Measurements from ENCODE around the gene PSMC2. TPM values are rescaled to one million over a fixed set of nuclear protein-coding genes. Genes with fewer than 3 reads are reported as not detected.

Gene PSMC2
- polyA plus RNA-seq, 1 donor from 2014 or later = 192 TPM

DNA sequence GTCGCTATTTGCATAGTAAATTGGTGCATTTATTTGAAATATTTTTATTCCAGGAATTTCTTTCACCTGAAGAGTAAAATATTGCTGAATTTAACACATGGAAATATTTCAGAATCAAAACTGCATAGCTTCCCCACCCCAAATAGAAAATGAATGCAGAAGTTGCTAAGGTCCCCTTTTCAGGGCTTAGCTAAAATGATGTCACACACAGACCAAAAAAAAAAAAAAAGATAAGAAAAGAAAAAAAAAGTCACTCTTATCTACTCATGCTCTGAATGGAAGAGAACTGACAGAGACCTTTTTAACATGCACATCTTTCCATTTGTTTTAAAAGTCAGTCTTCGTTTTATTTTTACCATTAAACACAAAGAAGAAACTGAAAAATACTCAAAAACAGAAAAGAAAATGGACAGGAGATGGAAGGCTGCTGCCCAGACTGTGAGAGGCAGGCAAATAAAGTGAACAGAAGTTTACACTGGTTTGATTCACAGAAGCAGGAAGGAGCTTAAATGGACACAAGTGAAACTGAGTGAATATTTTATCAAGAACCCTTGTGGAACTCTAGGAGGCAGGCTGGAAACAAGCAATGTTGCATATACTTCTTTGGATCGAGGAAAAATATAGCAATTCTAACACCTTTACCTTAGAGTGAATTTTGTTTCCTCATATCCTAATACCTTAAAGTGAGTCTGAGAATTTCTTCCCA is 32.0 kb downstream of the PSMC2 start:
- Histone ChIP-seq H3K9me2 (ENCODE audit: insufficient read depth, low read length) (no peaks in the 10 kb centered on the region), H4K20me1 (ENCODE audit: insufficient read depth) (no peaks in the 10 kb centered on the region), H3K9me3 (ENCODE audit: low read length) (no peaks in the 10 kb centered on the region), H3K36me3 (ENCODE audit: insufficient read depth, low read length) (no peaks in the 10 kb centered on the region), H3K9ac (ENCODE audit: low read length) (no peak overlapping the region), H3K27ac (ENCODE audit: low read length) (no peak overlapping the region), H3K79me2 (replicated peaks; ENCODE audit: insufficient read depth, low read length) (no peaks in the 10 kb centered on the region), H3K4me3 (ENCODE audit: low read length) (no peak overlapping the region), H3F3A (ENCODE audit: insufficient read depth, low read length, poor library complexity, severe bottlenecking) (no peaks in the 10 kb centered on the region), H2AFZ (ENCODE audit: low read depth, low read length) (no peak overlapping the region), H3K4me2 (ENCODE audit: low read length) (no peak overlapping the region), H3K27me3 (ENCODE audit: insufficient read depth, low read depth, low read length) (no peaks in the 10 kb centered on the region)
- no peak for TF ChIP-seq MXI1 (conservative IDR thresholded peaks at IDR 0.05; ENCODE audit: poor library complexity, severe bottlenecking)
- TF ChIP-seq SMC3 (conservative IDR thresholded peaks at IDR 0.05; ENCODE audit: poor library complexity) = no peak
- no peak for TF ChIP-seq RAD21 (conservative IDR thresholded peaks at IDR 0.05)
- TF ChIP-seq TAF1 (IDR thresholded peaks at IDR 0.05; ENCODE audit: low read depth) = no peak
- TF ChIP-seq, protein P1, sequence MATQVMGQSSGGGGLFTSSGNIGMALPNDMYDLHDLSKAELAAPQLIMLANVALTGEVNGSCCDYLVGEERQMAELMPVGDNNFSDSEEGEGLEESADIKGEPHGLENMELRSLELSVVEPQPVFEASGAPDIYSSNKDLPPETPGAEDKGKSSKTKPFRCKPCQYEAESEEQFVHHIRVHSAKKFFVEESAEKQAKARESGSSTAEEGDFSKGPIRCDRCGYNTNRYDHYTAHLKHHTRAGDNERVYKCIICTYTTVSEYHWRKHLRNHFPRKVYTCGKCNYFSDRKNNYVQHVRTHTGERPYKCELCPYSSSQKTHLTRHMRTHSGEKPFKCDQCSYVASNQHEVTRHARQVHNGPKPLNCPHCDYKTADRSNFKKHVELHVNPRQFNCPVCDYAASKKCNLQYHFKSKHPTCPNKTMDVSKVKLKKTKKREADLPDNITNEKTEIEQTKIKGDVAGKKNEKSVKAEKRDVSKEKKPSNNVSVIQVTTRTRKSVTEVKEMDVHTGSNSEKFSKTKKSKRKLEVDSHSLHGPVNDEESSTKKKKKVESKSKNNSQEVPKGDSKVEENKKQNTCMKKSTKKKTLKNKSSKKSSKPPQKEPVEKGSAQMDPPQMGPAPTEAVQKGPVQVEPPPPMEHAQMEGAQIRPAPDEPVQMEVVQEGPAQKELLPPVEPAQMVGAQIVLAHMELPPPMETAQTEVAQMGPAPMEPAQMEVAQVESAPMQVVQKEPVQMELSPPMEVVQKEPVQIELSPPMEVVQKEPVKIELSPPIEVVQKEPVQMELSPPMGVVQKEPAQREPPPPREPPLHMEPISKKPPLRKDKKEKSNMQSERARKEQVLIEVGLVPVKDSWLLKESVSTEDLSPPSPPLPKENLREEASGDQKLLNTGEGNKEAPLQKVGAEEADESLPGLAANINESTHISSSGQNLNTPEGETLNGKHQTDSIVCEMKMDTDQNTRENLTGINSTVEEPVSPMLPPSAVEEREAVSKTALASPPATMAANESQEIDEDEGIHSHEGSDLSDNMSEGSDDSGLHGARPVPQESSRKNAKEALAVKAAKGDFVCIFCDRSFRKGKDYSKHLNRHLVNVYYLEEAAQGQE (IDR thresholded peaks at IDR 0.05; ENCODE audit: borderline replicate concordance) = no peak
- TF ChIP-seq, protein P2, sequence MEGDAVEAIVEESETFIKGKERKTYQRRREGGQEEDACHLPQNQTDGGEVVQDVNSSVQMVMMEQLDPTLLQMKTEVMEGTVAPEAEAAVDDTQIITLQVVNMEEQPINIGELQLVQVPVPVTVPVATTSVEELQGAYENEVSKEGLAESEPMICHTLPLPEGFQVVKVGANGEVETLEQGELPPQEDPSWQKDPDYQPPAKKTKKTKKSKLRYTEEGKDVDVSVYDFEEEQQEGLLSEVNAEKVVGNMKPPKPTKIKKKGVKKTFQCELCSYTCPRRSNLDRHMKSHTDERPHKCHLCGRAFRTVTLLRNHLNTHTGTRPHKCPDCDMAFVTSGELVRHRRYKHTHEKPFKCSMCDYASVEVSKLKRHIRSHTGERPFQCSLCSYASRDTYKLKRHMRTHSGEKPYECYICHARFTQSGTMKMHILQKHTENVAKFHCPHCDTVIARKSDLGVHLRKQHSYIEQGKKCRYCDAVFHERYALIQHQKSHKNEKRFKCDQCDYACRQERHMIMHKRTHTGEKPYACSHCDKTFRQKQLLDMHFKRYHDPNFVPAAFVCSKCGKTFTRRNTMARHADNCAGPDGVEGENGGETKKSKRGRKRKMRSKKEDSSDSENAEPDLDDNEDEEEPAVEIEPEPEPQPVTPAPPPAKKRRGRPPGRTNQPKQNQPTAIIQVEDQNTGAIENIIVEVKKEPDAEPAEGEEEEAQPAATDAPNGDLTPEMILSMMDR (IDR thresholded peaks at IDR 0.05; ENCODE audit: poor library complexity, severe bottlenecking) = no peak
- TF ChIP-seq POLR2AphosphoS5 (IDR thresholded peaks at IDR 0.05) = no peak
- no peak for TF ChIP-seq EZH2 (IDR thresholded peaks at IDR 0.05; ENCODE audit: borderline replicate concordance, insufficient read depth, low read length, poor library complexity, severe bottlenecking)
- no peak for TF ChIP-seq EP300 (conservative IDR thresholded peaks at IDR 0.05; ENCODE audit: poor library complexity, severe bottlenecking)

DNA sequence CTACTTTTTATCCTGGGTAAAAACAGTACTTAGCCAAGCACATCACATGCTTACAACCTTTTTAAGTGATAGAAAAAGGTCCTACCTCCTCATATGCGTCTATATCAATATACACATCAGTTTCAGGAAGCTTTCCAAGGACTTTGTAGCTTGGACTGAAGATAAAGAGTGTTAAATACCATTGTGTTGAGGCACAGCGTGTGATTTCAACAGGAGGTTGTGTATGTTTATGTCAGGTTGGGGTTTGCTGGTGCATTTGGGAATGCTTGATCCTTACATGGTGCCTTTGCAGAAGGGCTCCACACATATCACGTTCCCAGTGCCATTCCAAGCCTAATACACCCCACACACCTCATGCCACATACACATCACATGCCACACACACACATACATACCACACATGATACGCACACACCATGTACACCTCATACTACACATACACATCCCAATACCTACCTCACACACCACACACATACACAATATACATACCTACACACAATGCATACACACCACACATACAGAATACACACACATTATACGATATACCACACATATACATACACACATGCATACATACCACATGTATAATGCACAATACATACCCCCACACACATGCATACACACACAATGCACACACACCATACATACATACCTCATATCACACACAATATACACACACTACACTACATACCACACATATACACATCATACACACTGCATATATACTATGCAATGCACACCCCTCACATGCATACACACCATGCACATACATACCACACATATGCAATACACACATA is 33.1 kb downstream of the PSMC2 start:
- TF ChIP-seq EZH2 (IDR thresholded peaks at IDR 0.05; ENCODE audit: borderline replicate concordance, insufficient read depth, low read length, poor library complexity, severe bottlenecking) (no peak), RAD21 (conservative IDR thresholded peaks at IDR 0.05) (no peak), TAF1 (IDR thresholded peaks at IDR 0.05; ENCODE audit: low read depth) (no peak), MXI1 (conservative IDR thresholded peaks at IDR 0.05; ENCODE audit: poor library complexity, severe bottlenecking) (no peak), EP300 (conservative IDR thresholded peaks at IDR 0.05; ENCODE audit: poor library complexity, severe bottlenecking) (no peak), POLR2AphosphoS5 (IDR thresholded peaks at IDR 0.05) (no peak), SMC3 (conservative IDR thresholded peaks at IDR 0.05; ENCODE audit: poor library complexity) (no peak)
- TF ChIP-seq, protein P1 (IDR thresholded peaks at IDR 0.05; ENCODE audit: borderline replicate concordance) = no peak
- TF ChIP-seq, protein P2 (IDR thresholded peaks at IDR 0.05; ENCODE audit: poor library complexity, severe bottlenecking) = no peak
- H4K20me1 ChIP-seq (ENCODE audit: insufficient read depth) = no peaks in the 10 kb centered on the region
- H2AFZ ChIP-seq (ENCODE audit: low read depth, low read length) = no peak overlapping the region

More for the DNA sequence above, 33.1 kb downstream of the PSMC2 start:
- no peaks in the 10 kb centered on the region for H3K36me3 ChIP-seq (ENCODE audit: insufficient read depth, low read length)
- H3K27ac ChIP-seq (ENCODE audit: low read length) = no peak overlapping the region
- H3K4me3 ChIP-seq (ENCODE audit: low read length) = no peak overlapping the region
- no peaks in the 10 kb centered on the region for H3K9me3 ChIP-seq (ENCODE audit: low read length)
- no peaks in the 10 kb centered on the region for H3F3A ChIP-seq (ENCODE audit: insufficient read depth, low read length, poor library complexity, severe bottlenecking)
- no peaks in the 10 kb centered on the region for H3K79me2 ChIP-seq (replicated peaks; ENCODE audit: insufficient read depth, low read length)
- no peak overlapping the region for H3K9ac ChIP-seq (ENCODE audit: low read length)
- no peaks in the 10 kb centered on the region for H3K27me3 ChIP-seq (ENCODE audit: insufficient read depth, low read depth, low read length)
- no peaks in the 10 kb centered on the region for H3K9me2 ChIP-seq (ENCODE audit: insufficient read depth, low read length)
- H3K4me2 ChIP-seq (ENCODE audit: low read length) = no peak overlapping the region

Data from neural cell (in vitro differentiated cells).